ENCODE results near the gene RGS14. TPM values are rescaled to one million over a fixed set of nuclear protein-coding genes. Genes with fewer than 3 reads are reported as not detected.

RGS14 gene
- total RNA-seq, 3 donors from 2014 or later: 11.1 to 15.2 (median 11.7) TPM

DNA sequence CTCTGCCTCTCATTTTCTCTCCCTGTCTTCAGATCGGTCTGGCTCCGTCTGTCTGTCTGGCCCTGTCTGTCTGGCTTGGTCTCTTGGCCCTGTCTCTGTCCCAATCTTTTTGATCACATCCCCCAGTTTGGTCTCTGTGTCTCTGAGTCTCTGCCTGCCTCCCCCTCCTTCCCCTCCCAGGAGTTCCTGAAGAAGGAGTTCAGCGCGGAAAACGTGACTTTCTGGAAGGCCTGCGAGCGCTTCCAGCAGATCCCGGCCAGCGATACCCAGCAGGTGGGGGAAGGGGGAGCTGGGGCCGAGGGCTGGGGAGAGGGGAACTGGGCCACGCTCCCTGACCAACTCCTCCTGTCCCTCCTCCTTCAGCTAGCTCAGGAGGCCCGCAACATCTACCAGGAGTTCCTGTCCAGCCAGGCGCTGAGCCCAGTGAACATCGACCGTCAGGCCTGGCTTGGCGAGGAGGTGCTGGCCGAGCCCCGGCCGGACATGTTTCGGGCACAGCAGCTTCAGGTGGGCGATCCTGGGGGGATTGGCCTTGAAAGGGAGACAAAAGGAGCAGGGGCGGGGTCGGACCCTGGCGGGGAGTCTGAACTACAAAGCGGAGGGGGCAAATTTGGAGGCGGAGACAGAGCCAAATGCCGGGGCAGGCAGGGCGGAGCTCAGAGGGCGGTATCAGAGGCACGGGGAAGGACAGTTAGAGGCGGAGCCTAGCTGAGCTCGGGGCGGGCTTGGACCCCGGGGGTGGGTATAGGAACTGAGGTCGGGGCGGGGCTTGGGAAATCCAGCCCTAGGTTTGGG is 9.0 kb downstream of the RGS14 start:
- ATAC-seq: peak; percentile 72
- peaks cover 34% of the 10 kb centered on the region for H3K4me1 ChIP-seq (ENCODE audit: low read depth)
- peak; percentile 87 to 92 (median 89) for DNase-seq
- no peaks in the 10 kb centered on the region for H3K36me3 ChIP-seq (ENCODE audit: low read depth)
- no peak overlapping the region for H3K4me3 ChIP-seq
- intact Hi-C loops (cut with DNase I, micrococcal nuclease): loop anchor here in 1 of 2 donors (10.0 kb wide), 1 partner anchor 52 kb away; the partner anchor contains the start of gene MXD3
- no peaks in the 10 kb centered on the region for H3K9me3 ChIP-seq
- TF ChIP-seq, protein P1, sequence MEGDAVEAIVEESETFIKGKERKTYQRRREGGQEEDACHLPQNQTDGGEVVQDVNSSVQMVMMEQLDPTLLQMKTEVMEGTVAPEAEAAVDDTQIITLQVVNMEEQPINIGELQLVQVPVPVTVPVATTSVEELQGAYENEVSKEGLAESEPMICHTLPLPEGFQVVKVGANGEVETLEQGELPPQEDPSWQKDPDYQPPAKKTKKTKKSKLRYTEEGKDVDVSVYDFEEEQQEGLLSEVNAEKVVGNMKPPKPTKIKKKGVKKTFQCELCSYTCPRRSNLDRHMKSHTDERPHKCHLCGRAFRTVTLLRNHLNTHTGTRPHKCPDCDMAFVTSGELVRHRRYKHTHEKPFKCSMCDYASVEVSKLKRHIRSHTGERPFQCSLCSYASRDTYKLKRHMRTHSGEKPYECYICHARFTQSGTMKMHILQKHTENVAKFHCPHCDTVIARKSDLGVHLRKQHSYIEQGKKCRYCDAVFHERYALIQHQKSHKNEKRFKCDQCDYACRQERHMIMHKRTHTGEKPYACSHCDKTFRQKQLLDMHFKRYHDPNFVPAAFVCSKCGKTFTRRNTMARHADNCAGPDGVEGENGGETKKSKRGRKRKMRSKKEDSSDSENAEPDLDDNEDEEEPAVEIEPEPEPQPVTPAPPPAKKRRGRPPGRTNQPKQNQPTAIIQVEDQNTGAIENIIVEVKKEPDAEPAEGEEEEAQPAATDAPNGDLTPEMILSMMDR (IDR thresholded peaks at IDR 0.05): no peak

DNA sequence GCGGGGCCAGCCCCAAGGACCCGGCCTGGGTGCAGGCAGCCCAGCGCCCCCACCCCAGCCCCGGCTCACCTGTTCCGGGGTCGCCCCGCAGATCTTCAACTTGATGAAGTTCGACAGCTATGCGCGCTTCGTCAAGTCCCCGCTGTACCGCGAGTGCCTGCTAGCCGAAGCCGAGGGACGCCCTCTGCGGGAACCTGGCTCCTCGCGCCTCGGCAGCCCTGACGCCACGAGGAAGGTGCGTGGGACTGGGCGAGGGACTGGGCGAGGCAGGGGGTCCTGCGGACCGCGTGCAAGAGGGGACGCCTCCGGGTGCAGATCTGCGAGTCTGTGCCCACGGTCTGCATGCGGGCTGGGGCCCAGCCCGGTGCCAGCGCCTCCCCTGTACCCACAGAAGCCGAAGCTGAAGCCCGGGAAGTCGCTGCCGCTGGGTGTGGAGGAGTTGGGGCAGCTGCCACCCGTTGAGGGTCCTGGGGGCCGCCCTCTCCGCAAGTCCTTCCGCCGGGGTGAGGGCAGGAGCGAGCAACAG is 9.7 kb downstream of the RGS14 start:
- Histone ChIP-seq H3K36me3 (ENCODE audit: low read depth) (no peaks in the 10 kb centered on the region), H3K4me1 (ENCODE audit: low read depth) (peaks cover 36% of the 10 kb centered on the region), H3K9me3 (no peaks in the 10 kb centered on the region), H3K4me3 (no peak overlapping the region)
- intact Hi-C loops (cut with DNase I, micrococcal nuclease): loop anchor here in 1 of 2 donors (10.0 kb wide), 1 partner anchor 53 kb away; the partner anchor contains the start of gene MXD3
- ATAC-seq: peak; percentile 2
- DNase-seq: no peak
- TF ChIP-seq, protein P1 (IDR thresholded peaks at IDR 0.05): no peak

DNA sequence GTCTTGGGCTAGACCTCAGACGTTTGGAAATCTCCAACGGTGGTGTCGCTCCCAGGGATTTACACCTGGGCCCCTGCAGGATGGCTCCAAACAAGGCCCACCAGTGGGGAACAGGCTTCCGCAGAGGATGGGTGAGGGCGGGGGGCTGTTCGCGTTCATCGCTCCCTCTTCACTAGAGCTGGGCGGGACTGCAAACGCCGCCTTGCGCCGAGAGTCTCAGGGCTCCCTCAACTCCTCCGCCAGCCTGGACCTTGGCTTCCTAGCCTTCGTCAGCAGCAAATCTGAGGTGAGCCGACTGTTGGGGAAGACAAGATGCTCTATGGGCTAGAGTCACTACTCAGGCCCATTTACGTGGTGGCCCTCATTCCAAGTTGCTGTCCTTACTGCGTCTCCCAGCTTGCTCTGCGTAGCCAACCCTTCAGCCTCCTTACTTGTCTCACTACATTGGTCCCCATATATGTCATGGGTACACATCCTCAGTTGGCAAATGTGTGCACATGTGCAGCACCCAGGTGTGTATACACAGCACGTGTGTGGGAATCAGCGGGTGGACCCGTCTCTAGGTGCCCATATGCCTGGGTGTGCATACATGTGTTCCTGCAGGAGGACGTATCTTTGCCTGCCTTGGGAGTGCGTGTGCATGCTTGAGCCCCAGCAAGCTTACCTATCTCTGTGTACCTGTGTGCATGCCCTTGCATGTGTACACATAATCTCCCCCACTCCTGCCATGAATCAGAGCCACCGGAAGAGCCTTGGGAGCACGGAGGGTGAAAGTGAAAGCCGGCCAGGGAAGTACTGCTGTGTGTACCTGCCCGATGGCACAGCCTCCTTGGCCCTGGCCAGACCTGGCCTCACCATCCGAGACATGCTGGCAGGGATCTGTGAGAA is 10.5 kb downstream of the RGS14 start:
- TF ChIP-seq, protein P1 (IDR thresholded peaks at IDR 0.05): no peak
- no peak overlapping the region for H3K4me3 ChIP-seq
- DNase-seq (no peak), ATAC-seq (peak; percentile 24)
- intact Hi-C loops (cut with DNase I, micrococcal nuclease): loop anchor here in 1 of 2 donors (10.0 kb wide), 1 partner anchor 53 kb away; the partner anchor contains the start of gene MXD3
- H3K36me3 ChIP-seq (ENCODE audit: low read depth): no peaks in the 10 kb centered on the region
- no peaks in the 10 kb centered on the region for H3K9me3 ChIP-seq
- H3K4me1 ChIP-seq (ENCODE audit: low read depth): peaks cover 32% of the 10 kb centered on the region

DNA sequence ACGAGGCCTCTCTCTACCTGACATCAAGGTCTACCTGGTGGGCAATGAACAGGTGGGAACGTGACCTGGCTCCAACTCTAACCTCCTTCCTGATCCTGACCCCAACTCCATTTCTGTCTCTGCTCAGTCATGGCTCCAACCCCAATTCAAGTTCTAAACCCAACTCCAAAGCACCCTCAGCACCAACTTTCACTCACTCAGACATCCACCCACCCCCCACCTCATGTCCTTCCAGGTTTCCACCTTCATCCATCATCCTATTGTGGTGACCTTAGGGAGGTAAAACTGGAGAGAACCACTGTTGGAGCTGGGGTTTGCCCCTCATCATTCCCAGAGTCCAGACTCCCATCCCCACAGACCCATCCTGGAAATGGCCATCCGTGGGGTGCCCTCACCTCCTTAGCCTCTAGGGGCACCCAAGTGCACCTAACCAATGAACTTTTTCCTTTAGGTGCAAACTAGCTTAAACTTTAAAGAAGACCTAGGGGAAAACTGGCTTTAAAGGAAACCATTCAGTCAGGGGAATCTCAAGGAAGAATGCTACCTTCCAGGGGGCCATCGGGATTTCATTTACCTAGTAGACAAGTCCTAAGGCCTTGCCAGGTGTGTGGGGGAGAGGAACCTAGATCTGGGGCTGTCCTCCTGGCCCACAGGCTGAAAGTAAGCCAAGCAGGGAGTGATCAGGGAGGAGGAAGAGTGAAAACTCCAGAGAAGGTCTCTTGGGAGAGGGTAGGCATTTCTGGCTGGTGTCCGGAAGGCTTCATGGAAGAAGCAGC is 11.3 kb downstream of the RGS14 start:
- ATAC-seq (no peak), DNase-seq (peak in 2 of 3 donors; percentile 49 to 59)
- Histone ChIP-seq H3K36me3 (ENCODE audit: low read depth) (no peaks in the 10 kb centered on the region), H3K9me3 (no peaks in the 10 kb centered on the region), H3K4me3 (no peak overlapping the region), H3K4me1 (ENCODE audit: low read depth) (peaks cover 24% of the 10 kb centered on the region)
- intact Hi-C loops (cut with DNase I, micrococcal nuclease): loop anchor here in 1 of 2 donors (10.0 kb wide), 1 partner anchor 54 kb away; the partner anchor contains the start of gene MXD3
- TF ChIP-seq, protein P1 (IDR thresholded peaks at IDR 0.05): peak; percentile 65
